Measurements from ENCODE around the gene FPGS. TPM values are rescaled to one million over a fixed set of nuclear protein-coding genes. Genes with fewer than 3 reads are reported as not detected.

Gene FPGS
- total RNA-seq, 1 donor from 2014 or later, result 65.1 TPM

DNA sequence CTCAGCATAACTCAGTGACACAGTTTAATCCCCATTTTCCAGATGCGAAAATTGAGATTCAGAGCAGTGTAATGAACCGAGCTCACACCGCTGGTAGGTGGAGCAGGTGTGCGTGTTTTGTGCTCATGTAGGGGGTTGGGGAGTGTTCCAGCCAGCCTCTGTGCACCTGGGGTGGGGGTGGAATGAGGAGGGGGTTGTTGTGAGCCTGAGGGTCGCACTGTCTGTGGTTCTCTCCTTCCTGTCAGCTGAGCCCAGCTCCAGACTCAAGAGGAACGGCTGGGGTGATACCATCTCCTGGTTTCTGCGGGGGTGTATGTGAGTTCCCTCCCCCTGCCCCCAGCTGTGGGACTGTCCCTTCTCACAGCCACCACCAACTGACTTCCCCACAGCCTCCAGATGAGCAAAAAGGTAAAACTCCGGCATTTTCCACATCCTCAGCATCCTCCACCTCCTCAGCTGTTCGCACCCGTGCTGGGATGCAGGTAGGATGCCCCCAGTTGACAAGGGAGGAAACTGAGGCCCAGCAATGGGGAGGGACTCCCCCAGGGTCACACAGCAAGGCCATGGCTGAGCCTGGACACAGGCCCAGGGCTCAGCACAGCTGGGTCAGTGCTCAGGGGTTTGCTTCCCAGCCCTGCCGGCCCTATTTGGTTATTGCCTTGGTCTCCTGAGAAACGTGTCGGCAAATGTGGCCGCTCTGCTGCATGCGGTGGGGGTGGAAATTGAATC lies 26.3 kb upstream of the FPGS start:
- Mint-ChIP-seq H3K9me3 (ENCODE audit: unreplicated experiment) (no peaks in the 10 kb centered on the region), H3K4me3 (ENCODE audit: unreplicated experiment) (no peak overlapping the region), H3K4me1 (ENCODE audit: unreplicated experiment) (peaks cover 15% of the 10 kb centered on the region)

GRCh38 chr9:127776924-127777289 lies 25.8 kb upstream of the FPGS start:
- no peaks in the 10 kb centered on the region for H3K27me3 Mint-ChIP-seq (ENCODE audit: unreplicated experiment)
- no peak overlapping the region for H3K4me3 Mint-ChIP-seq (ENCODE audit: unreplicated experiment)

More for the DNA sequence above, 26.3 kb upstream of the FPGS start:
- Mint-ChIP-seq H3K27ac (ENCODE audit: unreplicated experiment) (no peak overlapping the region), H3K27me3 (ENCODE audit: unreplicated experiment) (no peaks in the 10 kb centered on the region), H3K36me3 (ENCODE audit: unreplicated experiment) (no peaks in the 10 kb centered on the region)
- DNase-seq (ENCODE audit: extremely low spot score, unreplicated experiment), result no peak
- TF ChIP-seq CTCF (IDR thresholded peaks at IDR 0.05), result no peak

DNA sequence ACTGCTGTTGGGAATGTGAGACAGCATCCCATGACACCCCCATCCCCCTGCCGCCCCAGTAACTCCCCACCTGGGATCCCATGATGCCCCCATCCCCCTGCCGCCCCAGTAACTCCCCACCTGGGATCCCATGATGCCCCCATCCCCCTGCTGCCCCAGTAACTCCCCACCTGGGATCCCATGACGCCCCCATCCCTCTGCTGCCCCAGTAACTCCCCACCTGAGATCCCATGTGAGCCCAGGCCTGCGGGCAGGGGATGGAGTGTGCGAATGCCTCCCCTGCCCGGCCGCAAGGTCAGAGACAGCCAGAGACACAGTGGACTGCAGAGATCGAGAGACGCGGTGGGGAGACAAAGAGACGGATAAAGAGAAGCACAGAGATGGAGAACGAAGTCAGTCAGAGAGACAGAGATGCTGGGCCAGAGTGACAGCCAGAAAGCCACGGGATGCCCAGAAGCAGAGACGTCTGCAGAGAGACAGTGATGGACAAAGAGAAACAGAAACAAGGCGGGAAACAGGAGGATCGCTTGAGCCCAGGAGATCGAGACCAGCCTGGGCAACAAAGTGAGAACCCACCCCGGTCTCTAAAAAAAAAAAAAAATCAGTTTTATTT lies 25.2 kb upstream of the FPGS start:
- Mint-ChIP-seq H3K4me3 (ENCODE audit: unreplicated experiment) (no peak overlapping the region), H3K9me3 (ENCODE audit: unreplicated experiment) (no peaks in the 10 kb centered on the region), H3K4me1 (ENCODE audit: unreplicated experiment) (peaks cover 15% of the 10 kb centered on the region), H3K36me3 (ENCODE audit: unreplicated experiment) (no peaks in the 10 kb centered on the region), H3K27ac (ENCODE audit: unreplicated experiment) (no peak overlapping the region), H3K27me3 (ENCODE audit: unreplicated experiment) (no peaks in the 10 kb centered on the region)
- DNase-seq (ENCODE audit: extremely low spot score, unreplicated experiment), result no peak
- no peak for TF ChIP-seq CTCF (IDR thresholded peaks at IDR 0.05)

More at GRCh38 chr9:127776924-127777289, 25.8 kb upstream of the FPGS start:
- peaks cover 15% of the 10 kb centered on the region for H3K4me1 Mint-ChIP-seq (ENCODE audit: unreplicated experiment)
- H3K9me3 Mint-ChIP-seq (ENCODE audit: unreplicated experiment), result no peaks in the 10 kb centered on the region
- no peak for DNase-seq (ENCODE audit: extremely low spot score, unreplicated experiment)
- H3K27ac Mint-ChIP-seq (ENCODE audit: unreplicated experiment), result no peak overlapping the region
- TF ChIP-seq CTCF (IDR thresholded peaks at IDR 0.05), result no peak
- no peaks in the 10 kb centered on the region for H3K36me3 Mint-ChIP-seq (ENCODE audit: unreplicated experiment)

- no peaks in the 10 kb centered on the region for H3K9me3 Mint-ChIP-seq (ENCODE audit: unreplicated experiment)
- peaks cover 15% of the 10 kb centered on the region for H3K4me1 Mint-ChIP-seq (ENCODE audit: unreplicated experiment)
- TF ChIP-seq CTCF (IDR thresholded peaks at IDR 0.05), result no peak
These were observed 24.2 kb upstream of the FPGS start, which contains the start of gene SH2D3C for GRCh38 chr9:127778280-127779135. SH2D3C (minus strand) TSS chr9:127778666; CDS start chr9:127778627, 39 bp downstream.

More at GRCh38 chr9:127778280-127779135, 24.2 kb upstream of the FPGS start, which contains the start of gene SH2D3C:
- H3K36me3 Mint-ChIP-seq (ENCODE audit: unreplicated experiment), result no peaks in the 10 kb centered on the region
- no peak within 1 kb of the TSS for H3K4me3 Mint-ChIP-seq (ENCODE audit: unreplicated experiment)
- H3K27me3 Mint-ChIP-seq (ENCODE audit: unreplicated experiment), result no peaks in the 10 kb centered on the region
- no peak for DNase-seq (ENCODE audit: extremely low spot score, unreplicated experiment)
- H3K27ac Mint-ChIP-seq (ENCODE audit: unreplicated experiment), result peak within 1 kb of the TSS; percentile 73
